Measurements from ENCODE around the gene RMRP.

DNA sequence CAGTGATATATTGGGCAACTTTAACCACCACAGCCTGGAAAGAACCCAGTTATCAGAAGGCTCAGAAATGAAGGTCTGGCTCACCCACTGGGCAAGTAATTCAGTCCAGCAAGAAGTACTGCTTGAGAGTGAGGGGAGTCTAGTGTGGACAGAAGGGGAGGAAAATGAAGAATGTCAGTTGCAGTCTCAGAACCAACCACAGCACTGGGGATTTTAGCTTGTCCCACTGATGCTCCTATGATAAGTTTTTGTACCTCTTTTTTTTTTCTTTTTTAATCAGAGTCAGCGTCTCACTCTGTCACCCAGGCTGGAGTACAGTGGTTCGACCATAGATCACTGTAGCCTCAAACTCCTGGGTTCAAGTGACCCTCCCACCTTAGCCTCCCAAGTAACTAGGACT, 30.2 kb downstream of the RMRP start:
- TF ChIP-seq POLR2A (IDR thresholded peaks at IDR 0.05), result no peak
- TF ChIP-seq EP300 (IDR thresholded peaks at IDR 0.05), result no peak
- TF ChIP-seq, protein P1, sequence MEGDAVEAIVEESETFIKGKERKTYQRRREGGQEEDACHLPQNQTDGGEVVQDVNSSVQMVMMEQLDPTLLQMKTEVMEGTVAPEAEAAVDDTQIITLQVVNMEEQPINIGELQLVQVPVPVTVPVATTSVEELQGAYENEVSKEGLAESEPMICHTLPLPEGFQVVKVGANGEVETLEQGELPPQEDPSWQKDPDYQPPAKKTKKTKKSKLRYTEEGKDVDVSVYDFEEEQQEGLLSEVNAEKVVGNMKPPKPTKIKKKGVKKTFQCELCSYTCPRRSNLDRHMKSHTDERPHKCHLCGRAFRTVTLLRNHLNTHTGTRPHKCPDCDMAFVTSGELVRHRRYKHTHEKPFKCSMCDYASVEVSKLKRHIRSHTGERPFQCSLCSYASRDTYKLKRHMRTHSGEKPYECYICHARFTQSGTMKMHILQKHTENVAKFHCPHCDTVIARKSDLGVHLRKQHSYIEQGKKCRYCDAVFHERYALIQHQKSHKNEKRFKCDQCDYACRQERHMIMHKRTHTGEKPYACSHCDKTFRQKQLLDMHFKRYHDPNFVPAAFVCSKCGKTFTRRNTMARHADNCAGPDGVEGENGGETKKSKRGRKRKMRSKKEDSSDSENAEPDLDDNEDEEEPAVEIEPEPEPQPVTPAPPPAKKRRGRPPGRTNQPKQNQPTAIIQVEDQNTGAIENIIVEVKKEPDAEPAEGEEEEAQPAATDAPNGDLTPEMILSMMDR (IDR thresholded peaks at IDR 0.05), result no peak

Data from suprapubic skin (tissue), 3 donors.